Measurements from ENCODE around the gene GOLGA3. TPM values are rescaled to one million over a fixed set of nuclear protein-coding genes. Genes with fewer than 3 reads are reported as not detected.

Gene GOLGA3
- total and polyA plus RNA-seq, 9 of the 15 experiments (the other 6 are each of a cell fraction or from before 2014, with no cell fraction given), result 1.9 to 48.1 (median 18.4) TPM

DNA sequence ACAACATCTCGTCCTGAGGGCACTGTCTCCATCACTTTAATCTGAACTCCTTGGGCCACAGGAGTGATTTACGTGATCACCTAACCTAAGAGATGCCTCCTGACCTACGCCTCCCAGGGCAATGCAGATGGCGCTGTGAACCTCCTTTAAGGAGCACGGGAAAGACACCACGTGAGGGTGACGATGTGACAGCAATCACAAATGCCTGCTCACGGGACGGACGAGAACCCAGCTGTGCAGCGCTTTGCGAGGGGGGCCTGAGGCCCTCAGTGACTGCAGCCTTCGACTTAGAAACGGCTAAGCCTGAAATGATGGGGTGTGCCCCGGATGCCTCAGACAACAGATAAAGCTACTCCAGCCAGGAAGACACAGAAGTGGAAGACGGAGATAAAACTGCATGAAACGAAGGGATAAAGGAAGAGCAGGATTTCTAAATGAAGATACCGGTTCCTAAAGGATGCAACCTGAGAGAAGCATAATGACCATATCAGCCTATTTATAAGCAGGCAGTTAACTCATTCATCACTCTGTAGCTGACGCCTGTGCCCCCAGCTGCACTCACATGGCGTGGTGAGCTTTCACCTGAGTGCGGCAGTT, 13.9 kb upstream of the GOLGA3 start:
- no peaks in the 10 kb centered on the region for H3K9me3 ChIP-seq (replicated peaks; ENCODE audit: control insufficient read depth, insufficient read depth, low read depth, low read length)
- no peak overlapping the region for H2AFZ ChIP-seq (ENCODE audit: low read depth, low read length)
- peak overlapping the region in 1 of 2 experiments; percentile 70; a peak in 2 of 4 replicates for H3K9ac ChIP-seq (ENCODE audit: insufficient read depth in 1 of 2, low read depth in 2 of 2, low read length in 2 of 2)
- BruUV-seq (replicated peaks), result no TSS peak
- no peak overlapping the region; the same call in 2 of the 3 replicates for H3K27ac ChIP-seq (ENCODE audit: extremely low read depth, low read depth, low read length)
- peak in 1 of 4 experiments; percentile 25 for DNase-seq (ENCODE audit: extremely low read depth in 1 of 4, low spot score in 3 of 4)
- peaks cover 32% of the 10 kb centered on the region; the same call in 2 of the 3 replicates for H3K36me3 ChIP-seq (ENCODE audit: control insufficient read depth, insufficient read depth, low read length)
- no peak overlapping the region for H3K4me2 ChIP-seq (ENCODE audit: insufficient read depth, low read length)
- peaks cover 0 to 19% of the 10 kb centered on the region in 2 experiments; a peak in 3 of 5 replicates for H3K4me1 ChIP-seq (replicated peaks in 1 of 2; ENCODE audit: control insufficient read depth in 2 of 2, insufficient read depth in 2 of 2, low read length in 2 of 2)
- H3K9me1 ChIP-seq (ENCODE audit: control insufficient read depth, insufficient read depth, low read length), result no peaks in the 10 kb centered on the region
- no peak overlapping the region for H3K4me3 ChIP-seq
- H3K79me2 ChIP-seq (ENCODE audit: control insufficient read depth, insufficient read depth, low read length), result no peaks in the 10 kb centered on the region
- no peak for FAIRE-seq
- H3K27me3 ChIP-seq (ENCODE audit: control insufficient read depth in 2 of 2, insufficient read depth in 2 of 2, low read length in 2 of 2), result no peaks in the 10 kb centered on the region
- intact Hi-C loops (cut with micrococcal nuclease) (no loop called here), in situ Hi-C loops (cut with MboI) (no loop called here)
- ChIA-PET CTCF (ENCODE audit: low intra/inter-chr PET ratio) (no interaction called here), POLR2A (no interaction called here)
- no peaks in the 10 kb centered on the region for H4K20me1 ChIP-seq (replicated peaks; ENCODE audit: control insufficient read depth, insufficient read depth, low read length)
- WGBS (ENCODE audit: insufficient coverage, low coverage, missing lambda C conversion rate), result 54% methylated on average over 20 of the region's 21 CpGs
- ATAC-seq, result peak; percentile 47
- TF ChIP-seq, protein P1, sequence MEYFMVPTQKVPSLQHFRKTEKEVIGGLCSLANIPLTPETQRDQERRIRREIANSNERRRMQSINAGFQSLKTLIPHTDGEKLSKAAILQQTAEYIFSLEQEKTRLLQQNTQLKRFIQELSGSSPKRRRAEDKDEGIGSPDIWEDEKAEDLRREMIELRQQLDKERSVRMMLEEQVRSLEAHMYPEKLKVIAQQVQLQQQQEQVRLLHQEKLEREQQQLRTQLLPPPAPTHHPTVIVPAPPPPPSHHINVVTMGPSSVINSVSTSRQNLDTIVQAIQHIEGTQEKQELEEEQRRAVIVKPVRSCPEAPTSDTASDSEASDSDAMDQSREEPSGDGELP (CRISPR knock-in tag; IDR thresholded peaks at IDR 0.05; ENCODE audit: borderline replicate concordance), result peak; percentile 83
- TF ChIP-seq GTF2A2 (tag; IDR thresholded peaks at IDR 0.05) (no peak), PTRF (tag; IDR thresholded peaks at IDR 0.05) (no peak), TCF3 (CRISPR knock-in tag; IDR thresholded peaks at IDR 0.05) (peak; percentile 59), STAT5B (CRISPR knock-in tag; IDR thresholded peaks at IDR 0.05) (no peak), NCOR1 (IDR thresholded peaks at IDR 0.05) (0 out of 2 replicates have a peak, but pooled peaks have one; percentile 8), FOS (IDR thresholded peaks at IDR 0.05; ENCODE audit: extremely low read depth, insufficient read length) (no peak), KAT8 (IDR thresholded peaks at IDR 0.05; ENCODE audit: low read depth) (no peak), KDM5B (IDR thresholded peaks at IDR 0.05; ENCODE audit: insufficient replicate concordance, low read depth, low read length) (no peak), ZNF3 (CRISPR knock-in tag; IDR thresholded peaks at IDR 0.05) (no peak), ZZZ3 (IDR thresholded peaks at IDR 0.05) (no peak), U2AF2 (optimal IDR thresholded peaks at IDR 0.05; ENCODE audit: low read depth, low read length) (no peak), RCOR1 (IDR thresholded peaks at IDR 0.05; ENCODE audit: borderline replicate concordance in 1 of 2, low read depth in 2 of 2, low read length in 2 of 2) (no peak), MECOM (CRISPR knock-in tag; IDR thresholded peaks at IDR 0.05) (peak; percentile 97), ETV1 (tag; conservative IDR thresholded peaks at IDR 0.05; ENCODE audit: low read depth) (no peak)
- TF ChIP-seq, protein P2, sequence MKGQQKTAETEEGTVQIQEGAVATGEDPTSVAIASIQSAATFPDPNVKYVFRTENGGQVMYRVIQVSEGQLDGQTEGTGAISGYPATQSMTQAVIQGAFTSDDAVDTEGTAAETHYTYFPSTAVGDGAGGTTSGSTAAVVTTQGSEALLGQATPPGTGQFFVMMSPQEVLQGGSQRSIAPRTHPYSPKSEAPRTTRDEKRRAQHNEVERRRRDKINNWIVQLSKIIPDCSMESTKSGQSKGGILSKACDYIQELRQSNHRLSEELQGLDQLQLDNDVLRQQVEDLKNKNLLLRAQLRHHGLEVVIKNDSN (CRISPR knock-in tag; IDR thresholded peaks at IDR 0.05), result peak; percentile 87
- TF ChIP-seq, protein P3, sequence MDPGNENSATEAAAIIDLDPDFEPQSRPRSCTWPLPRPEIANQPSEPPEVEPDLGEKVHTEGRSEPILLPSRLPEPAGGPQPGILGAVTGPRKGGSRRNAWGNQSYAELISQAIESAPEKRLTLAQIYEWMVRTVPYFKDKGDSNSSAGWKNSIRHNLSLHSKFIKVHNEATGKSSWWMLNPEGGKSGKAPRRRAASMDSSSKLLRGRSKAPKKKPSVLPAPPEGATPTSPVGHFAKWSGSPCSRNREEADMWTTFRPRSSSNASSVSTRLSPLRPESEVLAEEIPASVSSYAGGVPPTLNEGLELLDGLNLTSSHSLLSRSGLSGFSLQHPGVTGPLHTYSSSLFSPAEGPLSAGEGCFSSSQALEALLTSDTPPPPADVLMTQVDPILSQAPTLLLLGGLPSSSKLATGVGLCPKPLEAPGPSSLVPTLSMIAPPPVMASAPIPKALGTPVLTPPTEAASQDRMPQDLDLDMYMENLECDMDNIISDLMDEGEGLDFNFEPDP (CRISPR knock-in tag; IDR thresholded peaks at IDR 0.05), result no peak
- TF ChIP-seq, protein P4, sequence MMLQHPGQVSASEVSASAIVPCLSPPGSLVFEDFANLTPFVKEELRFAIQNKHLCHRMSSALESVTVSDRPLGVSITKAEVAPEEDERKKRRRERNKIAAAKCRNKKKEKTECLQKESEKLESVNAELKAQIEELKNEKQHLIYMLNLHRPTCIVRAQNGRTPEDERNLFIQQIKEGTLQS (IDR thresholded peaks at IDR 0.05), result peak; percentile 8; the same call in 1 of the 2 replicates
- TF ChIP-seq, protein P4 (CRISPR knock-in tag; conservative IDR thresholded peaks at IDR 0.05), result no peak
